HL-60 (cell line): ENCODE data around the gene SLCO2A1.

ENCODE experiments used
- DNase-seq, 2 experiments: peaks; one replicate each; pipeline ENCODE4 v3.0.0-alpha.2; 2010 to 2020; ENCODE audit warnings: low read depth in 1 of 2, low spot score in 1 of 2
- H3K27ac ChIP-seq: fragments of 250-450 bp; sonication (Bioruptor Pico); replicated peaks from 2 replicates; pipeline ENCODE4 v1.5.1; 2020; ENCODE audit warnings: mild to moderate bottlenecking, moderate library complexity
- H3K27me3 ChIP-seq: fragments of 250-450 bp; sonication (Bioruptor Pico); 2 replicates; pipeline ENCODE4 v1.5.1; 2021; ENCODE audit warnings: mild to moderate bottlenecking, moderate library complexity; ENCODE audit not compliant: insufficient read depth, poor library complexity, severe bottlenecking
- H3K4me3 ChIP-seq: replicated peaks from 2 replicates; pipeline ENCODE4 v1.5.1; 2011; ENCODE audit warnings: mild to moderate bottlenecking, control low read depth, low read length; ENCODE audit not compliant: insufficient read depth
- CTCF ChIP-seq: IDR thresholded peaks from one replicate; pipeline ENCODE4 v1.5.1; 2011; ENCODE audit warnings: low read length, control low read depth, inconsistent platforms; ENCODE audit not compliant: insufficient read depth
- GABPA ChIP-seq: IDR thresholded peaks from 2 replicates; pipeline ENCODE4 v1.6.1; 2012; ENCODE audit warnings: low read depth
- POLR2AphosphoS5 ChIP-seq: IDR thresholded peaks from 2 replicates; pipeline ENCODE4 v1.6.1; 2012; ENCODE audit warnings: low read depth
- SPI1 ChIP-seq: IDR thresholded peaks from 2 replicates; pipeline ENCODE4 v1.6.1; 2012; ENCODE audit warnings: low read depth, mild to moderate bottlenecking, borderline replicate concordance
- TF ChIP-seq, protein P1 (sequence below): IDR thresholded peaks from 2 replicates; pipeline ENCODE4 v1.6.1; 2012; ENCODE audit warnings: low read depth; ENCODE audit not compliant: insufficient replicate concordance

SLCO2A1 gene

DNA sequence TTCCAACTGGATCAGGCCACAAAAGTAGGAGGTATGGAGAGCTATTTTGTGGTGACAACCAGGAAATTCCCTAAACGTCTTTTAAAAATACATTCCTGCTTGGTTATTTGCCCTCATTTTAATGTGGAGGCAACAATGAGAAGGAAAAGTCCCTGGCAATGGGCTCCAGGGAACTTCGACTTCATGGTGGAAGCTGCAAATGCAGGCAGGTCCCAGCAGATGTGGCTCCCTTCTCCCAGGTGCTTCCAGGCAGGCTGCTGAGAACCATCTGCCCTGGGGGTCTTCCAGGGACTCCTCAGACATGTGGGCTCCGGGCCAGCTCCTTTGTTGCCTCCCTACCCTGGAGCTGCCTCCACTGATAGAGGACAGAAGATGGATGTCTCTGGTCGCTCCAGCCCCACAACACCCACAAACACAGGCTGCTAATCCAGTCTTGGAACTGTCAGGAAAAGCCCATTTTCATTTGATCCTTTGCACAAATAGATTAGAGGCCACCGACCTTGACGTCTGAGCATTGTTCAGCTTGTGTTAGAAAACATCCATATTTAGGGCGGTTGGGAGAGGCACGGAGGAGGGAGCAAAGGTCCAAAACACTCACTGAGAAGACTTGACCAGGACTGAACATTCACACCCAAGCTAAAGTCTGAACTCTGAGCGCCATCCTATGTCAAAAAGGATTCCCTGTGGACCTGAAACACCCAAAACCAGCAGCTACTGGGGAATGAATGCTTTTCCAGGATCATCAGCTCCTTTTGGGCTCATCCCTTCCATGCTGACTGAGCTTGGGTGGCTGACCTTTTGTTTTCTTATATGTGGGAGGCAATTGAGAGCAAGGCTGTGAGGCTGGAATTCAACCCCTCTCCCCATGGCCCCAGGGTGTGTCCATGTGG, 30.2 kb upstream of the SLCO2A1 start:
- no peak for DNase-seq
- Histone ChIP-seq H3K27me3 (no peaks in the 10 kb centered on the region), H3K27ac (no peak overlapping the region), H3K4me3 (no peak overlapping the region)
- TF ChIP-seq CTCF (no peak), GABPA (no peak), POLR2AphosphoS5 (no peak), SPI1 (no peak)
- TF ChIP-seq, protein P1, sequence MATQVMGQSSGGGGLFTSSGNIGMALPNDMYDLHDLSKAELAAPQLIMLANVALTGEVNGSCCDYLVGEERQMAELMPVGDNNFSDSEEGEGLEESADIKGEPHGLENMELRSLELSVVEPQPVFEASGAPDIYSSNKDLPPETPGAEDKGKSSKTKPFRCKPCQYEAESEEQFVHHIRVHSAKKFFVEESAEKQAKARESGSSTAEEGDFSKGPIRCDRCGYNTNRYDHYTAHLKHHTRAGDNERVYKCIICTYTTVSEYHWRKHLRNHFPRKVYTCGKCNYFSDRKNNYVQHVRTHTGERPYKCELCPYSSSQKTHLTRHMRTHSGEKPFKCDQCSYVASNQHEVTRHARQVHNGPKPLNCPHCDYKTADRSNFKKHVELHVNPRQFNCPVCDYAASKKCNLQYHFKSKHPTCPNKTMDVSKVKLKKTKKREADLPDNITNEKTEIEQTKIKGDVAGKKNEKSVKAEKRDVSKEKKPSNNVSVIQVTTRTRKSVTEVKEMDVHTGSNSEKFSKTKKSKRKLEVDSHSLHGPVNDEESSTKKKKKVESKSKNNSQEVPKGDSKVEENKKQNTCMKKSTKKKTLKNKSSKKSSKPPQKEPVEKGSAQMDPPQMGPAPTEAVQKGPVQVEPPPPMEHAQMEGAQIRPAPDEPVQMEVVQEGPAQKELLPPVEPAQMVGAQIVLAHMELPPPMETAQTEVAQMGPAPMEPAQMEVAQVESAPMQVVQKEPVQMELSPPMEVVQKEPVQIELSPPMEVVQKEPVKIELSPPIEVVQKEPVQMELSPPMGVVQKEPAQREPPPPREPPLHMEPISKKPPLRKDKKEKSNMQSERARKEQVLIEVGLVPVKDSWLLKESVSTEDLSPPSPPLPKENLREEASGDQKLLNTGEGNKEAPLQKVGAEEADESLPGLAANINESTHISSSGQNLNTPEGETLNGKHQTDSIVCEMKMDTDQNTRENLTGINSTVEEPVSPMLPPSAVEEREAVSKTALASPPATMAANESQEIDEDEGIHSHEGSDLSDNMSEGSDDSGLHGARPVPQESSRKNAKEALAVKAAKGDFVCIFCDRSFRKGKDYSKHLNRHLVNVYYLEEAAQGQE = no peak

DNA sequence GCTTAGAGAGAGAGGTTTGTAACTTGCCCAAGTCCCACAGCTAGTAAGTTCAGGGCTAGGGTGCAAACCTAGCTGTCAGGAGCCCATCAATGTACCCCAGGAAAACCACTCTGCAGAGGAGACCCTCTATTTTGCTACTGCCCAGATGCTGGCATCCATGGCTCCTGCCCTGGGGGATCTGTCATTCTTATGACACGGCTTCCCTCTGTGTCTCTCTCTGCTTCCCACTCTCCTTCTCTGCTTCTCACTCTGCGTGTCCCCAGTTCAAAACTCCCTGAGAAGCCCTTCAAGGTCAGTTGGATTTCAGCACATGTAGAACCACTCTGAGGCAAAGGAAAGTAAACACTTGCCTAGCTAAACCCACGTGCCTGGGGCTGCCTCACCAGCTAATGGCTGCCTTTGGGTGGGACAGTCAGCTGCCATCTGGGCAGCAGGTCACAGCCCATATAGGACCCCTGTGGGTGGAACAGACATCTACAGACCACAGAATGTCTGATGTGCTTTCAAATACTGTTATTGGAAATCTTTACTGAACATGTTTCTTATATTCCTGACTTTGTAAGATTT, 29.4 kb upstream of the SLCO2A1 start:
- no peak overlapping the region for H3K27ac ChIP-seq
- H3K27me3 ChIP-seq = no peaks in the 10 kb centered on the region
- no peak for DNase-seq
- TF ChIP-seq CTCF = no peak
- no peak for TF ChIP-seq SPI1
- no peak for TF ChIP-seq GABPA
- TF ChIP-seq, protein P1 = no peak
- TF ChIP-seq POLR2AphosphoS5 = no peak
- no peak overlapping the region for H3K4me3 ChIP-seq

- Histone ChIP-seq H3K27me3 (no peaks in the 10 kb centered on the region), H3K4me3 (no peak overlapping the region), H3K27ac (no peak overlapping the region)
- DNase-seq = no peak
- no peak for TF ChIP-seq CTCF
- peak; percentile 45; the same call in 1 of the 2 replicates for TF ChIP-seq SPI1
Measured at GRCh38 chr3:134057654-134058110, 28.0 kb upstream of the SLCO2A1 start.
